HG02938 (cell line): ENCODE measurements around the gene NFATC2IP.
"Not testable (repeated sequence)": the region's sequence is repeated elsewhere in the genome, so short reads cannot be mapped to it uniquely, and the experiment has no call there.

ENCODE experiments used
- ATAC-seq: cut with Tn5 transposase; IDR thresholded peaks from one replicate; pipeline ENCODE4 v1.9.1; 2021; ENCODE audit warnings: mild to moderate bottlenecking, moderate library complexity; ENCODE audit not compliant: unreplicated experiment

The NFATC2IP gene

DNA sequence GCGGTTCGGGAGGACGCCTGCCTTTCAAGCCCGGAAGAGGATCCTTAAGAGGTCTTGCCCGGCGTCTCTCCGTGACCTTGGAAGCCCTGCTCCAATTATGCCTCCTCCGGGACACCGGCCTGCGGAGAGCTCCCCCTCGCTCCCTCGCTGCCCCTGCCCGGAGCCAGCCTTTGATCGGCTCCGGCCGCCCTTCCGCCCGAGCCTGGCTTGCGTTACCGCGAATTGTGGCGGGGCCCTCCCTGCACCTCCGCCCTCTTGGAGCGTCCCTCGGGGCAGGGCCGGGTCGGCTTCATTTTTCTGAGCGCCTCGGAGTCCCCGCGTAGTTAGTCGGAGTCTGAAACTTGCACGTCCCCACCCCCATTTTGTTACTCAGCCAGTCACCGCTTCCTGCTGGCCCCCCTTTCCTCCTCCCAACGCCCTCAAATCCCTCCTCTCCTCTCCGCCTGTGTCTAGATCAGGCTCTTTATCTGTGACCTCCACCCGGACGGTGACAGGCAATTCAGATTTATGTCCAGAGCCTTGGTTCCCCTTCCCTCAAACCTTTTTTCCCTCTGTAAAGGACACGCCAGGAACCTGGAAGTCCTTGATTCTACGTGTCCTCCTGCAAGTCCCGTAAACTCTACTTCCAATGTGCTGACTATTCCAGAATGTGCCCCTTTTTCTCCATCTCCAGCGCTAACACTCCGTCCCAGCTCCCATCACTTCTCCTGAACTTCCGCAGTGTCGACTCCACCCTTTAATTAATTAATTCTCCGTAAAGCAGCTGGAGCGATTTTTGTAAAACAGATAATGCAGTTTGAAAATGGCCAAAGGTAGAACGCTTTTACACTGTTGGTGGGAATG is 25.1 kb upstream of the NFATC2IP start:
- ATAC-seq: peak; percentile 28

DNA sequence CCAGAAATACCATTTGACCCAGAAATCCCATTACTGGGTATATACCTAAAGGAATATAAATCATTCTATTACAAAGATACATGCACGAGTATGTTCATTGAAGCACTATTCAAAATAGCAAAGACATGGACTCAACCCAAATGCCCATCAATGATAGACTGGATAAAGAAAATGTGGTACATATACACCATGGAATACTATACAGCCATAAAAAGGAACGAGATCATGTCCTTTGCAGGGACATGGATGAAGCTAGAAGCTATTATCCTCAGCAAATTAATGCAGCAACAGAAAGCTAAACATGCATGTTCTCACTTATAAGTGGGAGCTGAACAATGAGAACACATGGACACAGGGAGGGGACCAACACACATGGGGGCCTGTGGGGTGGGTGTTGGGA is 24.5 kb upstream of the NFATC2IP start:
- ATAC-seq: not testable (repeated sequence)

DNA sequence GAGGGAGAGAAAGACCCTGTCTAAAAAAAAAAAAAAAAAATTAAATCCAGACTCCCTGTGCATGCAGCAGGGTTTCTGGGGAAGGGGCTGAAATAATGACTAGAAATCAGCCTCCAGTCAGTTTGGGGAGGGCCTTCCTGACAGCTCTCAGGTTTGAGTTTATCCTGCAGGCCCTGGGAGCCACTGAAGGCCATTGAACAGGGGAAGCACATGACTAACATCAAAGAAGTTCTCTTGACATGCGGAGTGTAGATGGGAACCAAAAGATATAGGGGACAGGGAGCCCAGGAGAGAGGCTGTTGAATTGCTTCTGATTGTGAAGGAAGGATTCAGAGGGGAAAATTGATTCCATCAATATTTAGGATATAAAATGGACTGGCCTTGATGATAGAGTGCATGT is 22.9 kb upstream of the NFATC2IP start:
- no peak for ATAC-seq

DNA sequence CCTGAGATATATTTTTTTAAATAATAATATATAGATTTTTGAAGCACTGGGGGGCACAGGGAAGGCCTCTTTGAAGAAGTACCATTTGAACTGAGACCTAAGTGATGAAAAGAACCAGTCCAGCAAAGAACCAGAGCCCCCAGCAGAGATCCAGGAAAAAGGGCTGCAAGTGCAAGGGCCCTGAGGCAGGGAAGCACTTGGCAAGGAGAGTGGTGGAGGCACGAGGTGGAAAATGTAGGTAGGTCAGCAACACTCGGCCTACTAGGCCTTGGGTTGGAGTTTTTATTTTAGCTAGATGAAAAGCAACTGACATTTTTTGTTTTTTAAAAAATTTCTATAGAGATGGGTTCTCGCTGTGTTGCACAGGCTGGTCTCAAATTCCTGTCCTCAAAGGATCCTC is 20.5 kb upstream of the NFATC2IP start:
- no peak for ATAC-seq

DNA sequence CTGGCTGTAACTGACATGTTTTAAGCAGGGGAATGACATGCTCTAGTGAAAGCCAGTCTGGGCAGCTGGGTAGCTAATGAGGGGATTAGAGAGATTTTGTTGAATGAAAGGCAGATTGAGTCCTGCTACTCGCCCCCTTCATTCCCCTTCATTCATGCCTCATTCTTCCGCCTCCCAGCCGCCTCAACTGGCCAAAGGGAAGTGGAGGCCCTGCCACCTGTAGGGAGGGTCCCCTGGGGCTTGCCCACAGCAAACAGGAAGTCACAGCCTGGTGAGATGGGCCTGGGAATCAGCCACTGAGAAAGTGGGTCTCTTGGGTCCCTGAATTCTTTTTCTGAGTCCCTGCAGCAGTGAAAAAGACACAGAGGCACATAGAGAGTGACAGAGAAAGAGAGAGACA is 20.1 kb upstream of the NFATC2IP start:
- no peak for ATAC-seq

DNA sequence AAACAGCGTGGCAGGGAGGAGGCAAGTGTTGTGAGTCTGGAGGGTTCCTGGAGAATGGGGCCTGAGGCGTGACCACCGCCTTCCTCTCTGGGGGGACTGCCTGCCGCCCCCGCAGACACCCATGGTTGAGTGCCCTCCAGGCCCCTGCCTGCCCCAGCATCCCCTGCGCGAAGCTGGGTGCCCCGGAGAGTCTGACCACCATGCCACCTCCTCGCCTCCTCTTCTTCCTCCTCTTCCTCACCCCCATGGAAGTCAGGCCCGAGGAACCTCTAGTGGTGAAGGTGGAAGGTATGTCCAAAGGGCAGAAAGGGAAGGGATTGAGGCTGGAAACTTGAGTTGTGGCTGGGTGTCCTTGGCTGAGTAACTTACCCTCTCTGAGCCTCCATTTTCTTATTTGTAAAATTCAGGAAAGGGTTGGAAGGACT is 18.9 kb upstream of the NFATC2IP start, which contains the start of gene CD19:
Gene CD19 (plus strand): TSS at position 171 of the 425 bp plus-strand sequence. CDS start 30 bp downstream, at position 201.
- no peak for ATAC-seq

DNA sequence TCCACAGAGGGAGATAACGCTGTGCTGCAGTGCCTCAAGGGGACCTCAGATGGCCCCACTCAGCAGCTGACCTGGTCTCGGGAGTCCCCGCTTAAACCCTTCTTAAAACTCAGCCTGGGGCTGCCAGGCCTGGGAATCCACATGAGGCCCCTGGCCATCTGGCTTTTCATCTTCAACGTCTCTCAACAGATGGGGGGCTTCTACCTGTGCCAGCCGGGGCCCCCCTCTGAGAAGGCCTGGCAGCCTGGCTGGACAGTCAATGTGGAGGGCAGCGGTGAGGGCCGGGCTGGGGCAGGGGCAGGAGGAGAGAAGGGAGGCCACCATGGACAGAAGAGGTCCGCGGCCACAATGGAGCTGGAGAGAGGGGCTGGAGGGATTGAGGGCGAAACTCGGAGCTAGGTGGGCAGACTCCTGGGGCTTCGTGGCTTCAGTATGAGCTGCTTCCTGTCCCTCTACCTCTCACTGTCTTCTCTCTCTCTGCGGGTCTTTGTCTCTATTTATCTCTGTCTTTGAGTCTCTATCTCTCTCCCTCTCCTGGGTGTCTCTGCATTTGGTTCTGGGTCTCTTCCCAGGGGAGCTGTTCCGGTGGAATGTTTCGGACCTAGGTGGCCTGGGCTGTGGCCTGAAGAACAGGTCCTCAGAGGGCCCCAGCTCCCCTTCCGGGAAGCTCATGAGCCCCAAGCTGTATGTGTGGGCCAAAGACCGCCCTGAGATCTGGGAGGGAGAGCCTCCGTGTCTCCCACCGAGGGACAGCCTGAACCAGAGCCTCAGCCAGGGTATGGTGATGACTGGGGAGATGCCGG is 18.2 kb upstream of the NFATC2IP start:
- ATAC-seq: no peak

DNA sequence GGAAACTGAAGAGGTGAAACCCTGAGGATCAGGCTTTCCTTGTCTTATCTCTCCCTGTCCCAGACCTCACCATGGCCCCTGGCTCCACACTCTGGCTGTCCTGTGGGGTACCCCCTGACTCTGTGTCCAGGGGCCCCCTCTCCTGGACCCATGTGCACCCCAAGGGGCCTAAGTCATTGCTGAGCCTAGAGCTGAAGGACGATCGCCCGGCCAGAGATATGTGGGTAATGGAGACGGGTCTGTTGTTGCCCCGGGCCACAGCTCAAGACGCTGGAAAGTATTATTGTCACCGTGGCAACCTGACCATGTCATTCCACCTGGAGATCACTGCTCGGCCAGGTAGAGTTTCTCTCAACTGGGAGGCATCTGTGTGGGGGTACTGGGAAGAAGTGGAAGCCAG is 17.6 kb upstream of the NFATC2IP start:
- no peak for ATAC-seq

DNA sequence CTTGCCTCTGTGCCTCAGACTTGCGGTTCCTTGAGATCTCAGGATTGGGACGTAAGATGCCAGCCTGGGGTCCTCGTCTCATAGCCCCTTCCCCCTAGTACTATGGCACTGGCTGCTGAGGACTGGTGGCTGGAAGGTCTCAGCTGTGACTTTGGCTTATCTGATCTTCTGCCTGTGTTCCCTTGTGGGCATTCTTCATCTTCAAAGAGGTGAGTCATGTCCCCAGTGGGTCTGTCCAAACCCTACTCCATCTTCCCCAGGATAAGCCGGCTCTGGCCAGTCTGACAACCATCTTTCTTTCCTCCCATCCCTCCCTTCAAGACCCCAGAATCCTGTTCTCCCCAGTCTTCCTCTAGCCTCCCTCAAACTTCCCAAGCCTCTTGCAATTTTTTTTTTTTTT is 15.4 kb upstream of the NFATC2IP start:
- ATAC-seq: no peak

DNA sequence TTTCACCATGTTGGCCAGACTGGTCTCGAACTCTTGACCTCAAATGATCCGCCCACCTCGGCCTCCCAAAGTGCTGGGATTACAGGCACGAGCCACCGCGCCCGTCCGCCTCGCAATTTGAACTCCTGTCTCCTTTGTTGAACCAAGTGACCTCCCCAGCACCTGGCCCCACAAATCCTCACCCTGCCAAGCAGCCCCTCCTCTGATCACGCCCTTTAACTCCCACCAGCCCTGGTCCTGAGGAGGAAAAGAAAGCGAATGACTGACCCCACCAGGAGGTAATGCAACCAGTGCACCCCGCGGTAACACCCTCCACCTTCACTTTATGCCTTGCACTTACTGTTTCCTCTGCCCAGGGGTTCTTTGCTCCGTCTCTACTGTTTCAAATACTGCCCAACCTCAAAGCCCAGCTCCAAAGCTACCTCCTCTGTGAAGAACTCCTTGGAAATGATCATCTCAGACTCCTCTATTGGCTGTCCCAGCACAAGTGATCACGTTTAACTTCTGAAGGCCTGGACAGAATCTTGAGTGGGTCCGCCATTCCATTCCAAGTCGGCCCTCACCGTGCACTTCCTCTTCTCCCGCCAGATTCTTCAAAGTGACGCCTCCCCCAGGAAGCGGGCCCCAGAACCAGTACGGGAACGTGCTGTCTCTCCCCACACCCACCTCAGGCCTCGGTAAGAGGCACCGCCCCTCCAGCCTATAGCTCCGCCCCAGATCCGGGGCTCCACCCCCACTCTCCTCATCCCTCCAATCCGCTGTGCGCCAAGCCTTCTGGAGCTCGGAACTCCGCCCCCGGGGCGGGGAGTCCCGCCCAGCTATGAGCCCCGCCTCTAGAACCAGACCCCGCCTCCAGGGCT is 14.6 kb upstream of the NFATC2IP start:
- peak; percentile 74 for ATAC-seq

DNA sequence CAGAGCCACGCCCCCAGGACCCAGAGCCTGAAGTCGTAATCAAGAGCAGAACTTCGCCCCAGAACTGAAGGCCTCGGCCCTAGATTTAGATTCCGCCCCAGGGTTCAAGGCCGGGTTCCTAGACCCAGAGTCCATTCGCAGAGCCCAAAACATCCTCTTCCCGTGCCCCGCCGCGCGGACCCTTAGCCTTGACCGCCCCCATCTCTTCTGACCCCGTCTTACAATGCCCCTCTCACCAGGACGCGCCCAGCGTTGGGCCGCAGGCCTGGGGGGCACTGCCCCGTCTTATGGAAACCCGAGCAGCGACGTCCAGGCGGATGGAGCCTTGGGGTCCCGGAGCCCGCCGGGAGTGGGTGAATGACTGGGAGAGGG is 14.0 kb upstream of the NFATC2IP start:
- no peak for ATAC-seq

DNA sequence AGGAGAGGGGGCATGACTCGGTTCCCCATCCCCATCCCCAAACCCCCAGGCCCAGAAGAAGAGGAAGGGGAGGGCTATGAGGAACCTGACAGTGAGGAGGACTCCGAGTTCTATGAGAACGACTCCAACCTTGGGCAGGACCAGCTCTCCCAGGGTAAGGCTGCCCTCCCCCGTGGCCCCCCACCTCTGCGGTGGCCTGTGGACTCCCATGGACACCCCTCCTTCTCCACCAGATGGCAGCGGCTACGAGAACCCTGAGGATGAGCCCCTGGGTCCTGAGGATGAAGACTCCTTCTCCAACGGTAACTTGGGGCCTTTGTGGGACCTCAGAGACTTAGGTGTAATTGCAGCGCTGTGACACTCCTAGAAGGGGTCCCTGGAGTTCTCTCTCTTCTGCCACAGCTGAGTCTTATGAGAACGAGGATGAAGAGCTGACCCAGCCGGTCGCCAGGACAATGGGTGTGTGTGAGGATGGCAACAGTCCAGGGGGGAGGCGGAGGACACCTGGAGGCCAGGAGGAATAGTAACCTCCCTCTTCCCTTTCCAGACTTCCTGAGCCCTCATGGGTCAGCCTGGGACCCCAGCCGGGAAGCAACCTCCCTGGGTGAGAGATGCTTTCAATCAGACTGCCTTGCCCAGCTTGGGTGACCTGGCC is 13.4 kb upstream of the NFATC2IP start:
- no peak for ATAC-seq

DNA sequence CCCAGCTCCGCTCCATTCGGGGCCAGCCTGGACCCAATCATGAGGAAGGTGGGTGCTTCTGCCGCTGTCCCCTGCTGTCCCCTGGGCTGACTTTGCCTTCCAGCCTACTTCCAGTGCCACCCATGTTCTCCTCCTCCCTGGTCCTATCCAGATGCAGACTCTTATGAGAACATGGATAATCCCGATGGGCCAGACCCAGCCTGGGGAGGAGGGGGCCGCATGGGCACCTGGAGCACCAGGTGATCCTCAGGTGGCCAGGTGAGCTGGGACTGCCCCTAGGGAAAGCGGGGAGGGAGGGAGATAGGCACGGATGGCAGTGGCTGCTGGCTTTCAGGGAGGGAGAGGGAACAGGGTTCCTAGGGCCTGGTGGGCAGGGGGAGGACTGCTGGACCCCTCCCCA is 12.0 kb upstream of the NFATC2IP start:
- no peak for ATAC-seq

DNA sequence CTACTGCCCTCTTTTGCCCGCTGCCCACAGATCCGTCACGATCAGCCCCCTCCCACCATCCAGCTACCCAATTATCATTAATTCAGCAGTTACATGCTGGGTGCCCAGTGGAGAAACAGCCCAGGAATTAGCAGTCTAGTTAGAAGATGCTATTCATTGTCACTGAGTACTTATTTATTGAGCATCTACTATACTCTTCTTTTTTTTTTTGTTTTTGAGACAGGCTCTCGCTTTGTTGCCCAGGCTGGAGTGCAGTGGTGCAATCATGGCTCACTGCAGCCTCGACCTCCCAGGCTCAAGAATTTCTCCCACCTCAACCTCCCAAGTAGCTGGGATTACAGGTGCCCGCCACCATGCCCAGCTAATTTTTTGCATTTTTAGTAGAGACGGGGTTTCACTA is 10.9 kb upstream of the NFATC2IP start:
- ATAC-seq: not testable (repeated sequence)

DNA sequence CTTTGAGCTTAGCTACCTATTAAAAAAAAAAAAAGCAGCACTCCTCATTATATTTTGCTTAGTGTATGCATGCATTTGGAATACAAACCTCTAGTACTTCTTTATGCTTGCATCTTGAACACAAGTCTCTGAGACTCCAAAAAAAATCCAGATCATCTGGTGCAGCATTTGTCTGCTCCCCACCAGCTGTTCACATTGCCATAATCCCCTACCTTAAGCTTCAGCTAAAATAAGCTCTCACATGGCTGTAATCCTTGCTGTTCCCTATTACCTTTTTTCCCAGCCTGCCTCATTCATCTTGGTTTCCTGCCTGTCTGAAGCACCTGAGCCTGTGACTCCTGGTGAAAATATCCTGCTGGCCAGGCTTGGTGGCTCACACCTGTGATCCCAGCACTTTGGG is 7.5 kb upstream of the NFATC2IP start:
- ATAC-seq: no peak

DNA sequence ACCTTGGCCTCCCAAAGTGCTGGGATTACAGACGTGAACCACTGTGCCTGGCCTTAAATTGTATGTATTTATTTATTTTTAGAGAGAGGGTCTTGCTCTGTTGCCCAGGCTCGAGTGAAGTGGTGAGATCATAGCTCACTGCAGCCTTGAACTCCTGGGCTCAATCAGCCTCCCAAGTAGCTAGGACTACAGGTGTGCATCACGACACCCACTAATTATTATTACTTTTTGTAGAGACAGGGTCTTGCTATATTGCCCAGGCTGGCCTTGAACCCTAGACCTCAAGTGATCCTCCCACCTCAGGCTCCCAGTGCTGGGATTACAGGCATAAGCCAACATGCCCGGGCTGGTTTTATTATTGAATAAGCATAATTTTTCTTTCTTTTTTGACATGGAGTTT is 4.1 kb upstream of the NFATC2IP start:
- ATAC-seq: no peak

DNA sequence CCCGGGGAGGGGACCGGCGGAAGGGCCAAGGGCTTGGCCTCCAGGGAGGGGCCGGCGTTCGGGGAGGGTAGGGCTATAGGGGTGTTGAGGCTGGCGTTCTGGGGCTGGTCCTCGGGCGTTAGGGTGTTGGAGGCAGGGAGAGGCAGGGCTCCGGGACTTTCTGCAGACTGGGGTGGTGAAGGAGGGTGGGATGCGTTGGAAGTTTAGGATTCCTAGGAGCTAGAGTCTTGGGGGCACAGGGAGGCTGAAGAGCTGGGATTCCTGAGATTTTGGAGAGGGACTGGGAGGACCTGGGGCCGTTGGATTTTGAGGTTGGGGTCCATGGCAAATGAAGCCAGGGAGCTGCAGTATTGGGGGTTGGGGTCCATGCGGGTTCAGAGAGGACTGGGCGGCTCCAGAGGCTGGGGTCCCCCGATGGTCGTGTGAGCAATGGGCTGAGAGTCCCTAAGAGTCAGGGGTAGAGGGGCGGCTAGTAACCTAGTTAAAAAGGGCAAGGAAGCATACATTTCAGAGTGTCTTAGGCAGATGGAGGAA is 740 bp downstream of the NFATC2IP start:
- no peak for ATAC-seq

DNA sequence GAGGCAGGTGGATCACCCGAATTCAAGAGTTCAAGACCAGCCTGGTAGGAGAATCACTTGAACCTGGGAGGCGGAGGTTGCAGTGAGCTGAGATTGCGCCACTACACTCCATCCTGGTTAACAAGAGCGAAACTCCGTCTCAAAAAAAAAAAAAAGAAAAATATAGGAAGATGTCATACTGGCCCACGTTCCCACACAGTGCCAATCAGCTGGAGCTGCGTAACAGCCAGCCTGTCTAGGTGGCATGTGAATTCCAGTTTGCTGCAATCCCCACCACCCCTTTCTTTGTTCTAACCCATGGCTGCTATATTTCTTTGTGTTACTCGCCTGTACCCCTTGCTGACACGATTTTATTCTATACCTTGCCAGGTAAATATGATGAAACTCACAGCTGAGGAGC is 7.5 kb downstream of the NFATC2IP start:
- no peak for ATAC-seq

DNA sequence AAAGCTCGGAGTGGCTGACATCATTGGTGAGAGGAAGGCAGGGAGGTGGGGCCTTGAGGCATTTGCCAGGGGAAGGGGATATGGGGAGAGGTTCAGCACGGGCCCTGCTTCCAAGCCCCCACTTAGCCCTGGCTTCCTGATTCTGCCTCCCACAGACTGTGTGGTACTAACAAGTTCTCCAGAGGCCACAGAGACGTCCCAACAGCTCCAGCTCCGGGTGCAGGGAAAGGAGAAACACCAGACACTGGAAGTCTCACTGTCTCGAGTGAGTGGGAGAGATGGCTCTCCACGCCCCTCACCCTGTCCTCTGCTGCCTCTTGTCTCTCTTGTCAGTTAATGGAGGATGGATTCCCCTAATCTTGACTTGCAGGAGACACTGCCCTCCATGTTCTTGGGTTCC is 8.1 kb downstream of the NFATC2IP start:
- no peak for ATAC-seq

DNA sequence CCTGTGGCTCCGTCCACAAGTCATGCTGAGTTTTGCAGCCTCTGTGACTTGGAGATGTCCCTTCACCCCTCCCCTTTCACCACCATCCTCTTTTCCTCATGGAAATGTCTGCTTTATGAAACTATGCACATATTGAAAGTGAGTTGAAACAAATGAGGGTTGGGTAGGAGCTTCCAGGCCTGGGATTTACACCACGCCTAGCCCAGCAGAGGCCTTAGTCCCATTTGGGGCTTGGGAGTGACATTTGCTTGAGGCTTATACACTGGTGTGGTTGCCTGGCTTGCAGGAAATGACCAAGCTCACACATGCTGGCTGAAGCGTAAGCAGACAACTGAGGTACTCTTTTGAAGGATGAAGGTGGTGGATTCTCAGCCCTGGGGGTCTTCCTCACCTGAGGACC is 13.3 kb downstream of the NFATC2IP start:
- ATAC-seq: no peak
